Measurements from ENCODE around the gene LGR6.

The LGR6 gene

DNA sequence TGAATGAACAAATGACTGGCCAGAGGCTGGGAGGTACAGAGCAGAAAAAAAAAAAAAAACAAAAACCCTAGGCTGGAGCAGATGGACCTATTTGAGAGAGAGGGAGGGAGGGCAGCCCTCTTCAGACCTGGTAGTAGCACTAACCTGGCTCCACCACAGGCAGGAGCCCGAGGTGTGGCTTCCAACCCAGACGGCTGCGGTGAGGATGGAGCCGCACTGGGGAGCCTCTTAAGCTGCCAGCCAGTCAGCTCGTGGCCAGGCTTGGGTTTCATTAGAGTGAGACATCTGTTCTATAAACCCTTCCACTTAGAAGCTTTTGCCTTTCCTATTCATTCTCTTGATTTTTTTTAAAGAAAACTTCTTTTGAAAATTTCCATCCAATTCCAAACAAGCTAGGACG is 16.8 kb downstream of the LGR6 start:
- Mint-ChIP-seq H3K9me3 (no peaks in the 10 kb centered on the region), H3K36me3 (ENCODE audit: low read depth) (no peaks in the 10 kb centered on the region), H3K27ac (no peak overlapping the region), H3K4me3 (no peak overlapping the region), H3K27me3 (ENCODE audit: low read depth) (peaks cover 50% of the 10 kb centered on the region), H3K4me1 (ENCODE audit: low read depth) (peaks cover 5% of the 10 kb centered on the region)

DNA sequence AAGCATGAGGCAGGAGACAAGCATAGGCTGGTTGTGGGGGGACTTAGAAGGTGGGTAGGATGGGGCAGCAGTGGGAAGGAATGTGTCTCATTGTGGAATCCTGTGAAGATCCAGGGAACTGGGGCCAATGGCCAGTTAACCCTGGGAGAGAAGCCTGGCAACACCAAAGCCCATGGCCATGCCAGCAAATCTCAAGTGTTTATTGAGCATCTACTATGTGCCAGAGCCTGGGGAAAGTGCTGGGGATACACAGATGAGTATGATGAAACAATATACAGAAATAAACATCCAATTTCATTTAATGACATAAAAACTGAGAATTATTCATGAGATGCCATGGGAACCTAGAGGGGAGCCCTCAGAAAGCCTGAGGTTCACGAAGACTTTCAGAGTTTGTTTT is 17.4 kb downstream of the LGR6 start:
- Mint-ChIP-seq H3K9me3 (no peaks in the 10 kb centered on the region), H3K27ac (no peak overlapping the region), H3K4me1 (ENCODE audit: low read depth) (peaks cover 5% of the 10 kb centered on the region), H3K27me3 (ENCODE audit: low read depth) (peaks cover 56% of the 10 kb centered on the region), H3K4me3 (no peak overlapping the region), H3K36me3 (ENCODE audit: low read depth) (no peaks in the 10 kb centered on the region)

DNA sequence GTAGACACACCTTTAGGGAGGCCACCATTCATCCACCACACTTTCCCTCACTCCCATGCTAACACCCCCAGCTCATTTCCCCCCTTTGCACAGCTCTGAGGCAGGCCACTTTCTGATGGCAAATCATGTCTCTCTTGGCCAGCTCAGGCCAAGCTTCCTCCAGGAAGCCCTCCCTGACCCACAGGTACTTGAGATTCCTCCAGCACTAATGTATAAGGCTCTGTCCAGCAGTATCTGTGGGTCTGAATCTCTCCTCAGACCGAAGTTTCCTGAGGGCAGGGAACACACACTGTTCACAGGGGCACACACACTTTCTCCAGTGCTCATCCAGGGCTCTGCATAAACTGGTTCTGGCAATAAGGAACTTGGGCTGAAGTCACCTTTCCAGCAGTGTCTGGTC is 19.2 kb downstream of the LGR6 start:
- Mint-ChIP-seq H3K4me3 (no peak overlapping the region), H3K27ac (no peak overlapping the region), H3K9me3 (no peaks in the 10 kb centered on the region), H3K4me1 (ENCODE audit: low read depth) (peaks cover 5% of the 10 kb centered on the region), H3K36me3 (ENCODE audit: low read depth) (no peaks in the 10 kb centered on the region), H3K27me3 (ENCODE audit: low read depth) (peaks cover 72% of the 10 kb centered on the region)

DNA sequence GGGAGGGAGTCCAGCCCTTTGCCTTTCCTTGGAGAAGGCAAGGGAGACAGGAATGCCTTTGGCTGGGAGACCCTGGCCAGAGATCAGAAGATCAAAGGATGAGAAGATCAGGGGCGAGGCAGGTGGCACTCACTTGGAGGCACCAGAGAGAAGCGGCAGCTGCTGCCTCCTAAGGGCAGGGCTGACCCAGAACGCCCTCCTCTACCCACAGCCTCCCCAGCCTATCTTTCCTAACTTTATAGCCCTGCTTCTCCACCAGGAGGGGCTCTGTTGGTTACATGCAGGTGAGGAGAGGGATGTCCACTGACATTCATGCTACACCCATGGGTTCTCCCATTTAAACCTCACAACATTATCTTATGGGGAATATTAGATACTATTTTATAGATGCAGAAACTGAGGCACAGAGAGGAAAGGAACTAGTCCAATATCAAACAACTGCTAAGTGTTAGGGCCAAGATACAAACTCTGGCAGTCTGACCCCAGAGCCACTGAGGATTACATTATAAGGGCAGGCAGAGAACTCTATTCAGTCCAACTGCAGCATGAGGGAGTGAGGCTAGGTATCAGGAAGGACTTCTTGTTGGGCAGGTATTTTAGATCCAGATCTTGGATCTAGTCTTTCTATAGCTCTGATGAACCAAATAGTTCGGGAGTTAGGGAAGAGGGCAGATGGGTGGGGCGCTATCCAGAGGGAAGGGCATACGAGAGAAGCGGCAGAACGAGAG is 19.9 kb downstream of the LGR6 start:
- Mint-ChIP-seq H3K4me1 (ENCODE audit: low read depth) (peaks cover 5% of the 10 kb centered on the region), H3K27me3 (ENCODE audit: low read depth) (peaks cover 68% of the 10 kb centered on the region), H3K36me3 (ENCODE audit: low read depth) (no peaks in the 10 kb centered on the region), H3K4me3 (no peak overlapping the region), H3K27ac (no peak overlapping the region), H3K9me3 (no peaks in the 10 kb centered on the region)

DNA sequence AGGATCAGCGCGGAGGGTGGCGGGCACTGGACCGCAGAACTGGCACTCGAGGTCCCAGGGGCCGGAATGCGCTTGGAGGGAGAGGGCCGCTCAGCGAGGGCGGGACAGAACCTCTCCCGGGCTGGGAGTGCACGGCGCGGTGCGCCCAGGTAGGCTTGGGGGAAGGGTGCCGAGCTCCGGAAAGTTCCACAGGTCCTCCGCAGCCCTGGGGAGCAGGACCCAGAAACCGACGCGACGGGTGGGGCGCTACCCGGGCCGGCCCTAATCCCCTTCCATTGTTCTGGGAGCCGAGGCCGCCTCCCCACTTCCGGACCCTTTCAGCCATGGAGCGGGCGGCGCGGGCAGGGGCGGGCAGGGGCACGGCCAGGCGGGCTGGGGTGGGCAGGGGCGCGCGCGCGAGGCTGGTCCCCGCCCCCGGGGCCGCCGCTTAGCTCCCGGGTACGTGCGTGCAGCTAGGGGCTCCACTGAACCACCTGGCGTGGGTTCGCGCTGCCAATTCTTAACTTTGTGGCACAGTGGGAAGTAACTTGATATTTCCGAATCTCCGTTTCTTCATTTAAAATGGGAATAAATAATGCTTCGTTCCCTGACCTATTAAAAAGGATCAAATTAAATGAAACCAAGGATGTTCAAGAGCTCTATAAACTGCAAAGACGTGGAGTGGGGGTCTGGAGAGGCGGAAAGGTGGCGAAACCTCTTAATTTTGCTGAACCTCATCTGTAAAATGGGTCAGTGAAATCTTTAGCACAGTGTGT is 20.7 kb downstream of the LGR6 start:
- no peak overlapping the region for H3K4me3 Mint-ChIP-seq
- no peaks in the 10 kb centered on the region for H3K9me3 Mint-ChIP-seq
- peaks cover 5% of the 10 kb centered on the region for H3K4me1 Mint-ChIP-seq (ENCODE audit: low read depth)
- H3K27ac Mint-ChIP-seq: no peak overlapping the region
- peaks cover 75% of the 10 kb centered on the region for H3K27me3 Mint-ChIP-seq (ENCODE audit: low read depth)
- no peaks in the 10 kb centered on the region for H3K36me3 Mint-ChIP-seq (ENCODE audit: low read depth)

DNA sequence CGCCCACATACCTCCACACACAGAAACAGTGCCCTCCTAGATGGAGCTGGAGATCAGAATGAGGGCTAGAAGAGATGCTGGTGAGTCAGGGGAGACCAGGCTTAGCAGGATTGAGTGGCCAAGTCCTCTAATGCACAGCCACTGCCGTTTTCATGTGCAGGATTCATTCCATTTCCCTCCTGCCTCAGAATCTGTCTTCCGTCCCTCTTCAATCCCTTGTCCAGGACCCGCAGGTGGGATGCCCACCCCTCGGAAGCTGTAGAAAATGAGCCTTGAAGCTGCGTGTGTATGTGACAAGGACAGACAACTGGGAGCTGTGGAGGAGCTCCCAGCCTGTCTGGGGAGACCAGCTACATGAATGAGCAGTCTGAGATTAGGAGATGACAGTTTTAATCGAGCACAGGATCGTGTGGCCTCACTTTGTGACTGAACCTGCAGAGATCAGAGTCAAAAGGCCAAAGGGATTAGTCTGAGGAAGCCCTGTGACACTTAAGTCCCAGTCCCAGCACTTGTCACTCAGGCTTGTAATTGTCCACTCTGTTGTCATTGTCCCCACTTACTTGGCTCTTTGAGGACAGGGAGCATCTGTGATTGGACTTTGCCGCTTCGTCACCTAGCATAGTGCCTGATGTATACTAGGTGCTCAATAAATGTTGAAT is 22.0 kb downstream of the LGR6 start:
- Mint-ChIP-seq H3K4me1 (ENCODE audit: low read depth) (peaks cover 5% of the 10 kb centered on the region), H3K27ac (no peak overlapping the region), H3K9me3 (no peaks in the 10 kb centered on the region), H3K36me3 (ENCODE audit: low read depth) (no peaks in the 10 kb centered on the region), H3K27me3 (ENCODE audit: low read depth) (peaks cover 76% of the 10 kb centered on the region), H3K4me3 (no peak overlapping the region)

DNA sequence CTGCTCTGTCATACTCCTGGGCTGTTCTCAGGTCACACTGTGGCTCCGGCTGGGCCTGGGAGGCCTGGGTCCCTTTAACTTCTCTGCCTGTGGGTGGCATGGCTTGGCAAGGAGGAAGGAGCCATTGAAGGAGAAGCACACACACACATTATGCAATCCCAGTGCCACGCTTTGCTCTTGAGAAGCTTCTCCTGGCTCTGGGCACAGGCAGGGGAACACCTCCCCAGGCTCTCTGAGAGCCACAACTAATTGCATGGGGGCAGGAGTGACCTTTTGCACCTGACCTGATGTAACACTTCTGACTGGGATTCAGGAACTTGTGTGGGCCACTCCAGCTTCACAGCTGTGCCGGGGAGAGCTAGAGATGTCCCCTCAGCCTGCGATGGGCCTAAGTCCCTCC is 23.1 kb downstream of the LGR6 start:
- Mint-ChIP-seq H3K27ac (no peak overlapping the region), H3K9me3 (no peaks in the 10 kb centered on the region), H3K27me3 (ENCODE audit: low read depth) (peaks cover 78% of the 10 kb centered on the region), H3K4me3 (no peak overlapping the region), H3K4me1 (ENCODE audit: low read depth) (peaks cover 5% of the 10 kb centered on the region), H3K36me3 (ENCODE audit: low read depth) (no peaks in the 10 kb centered on the region)

DNA sequence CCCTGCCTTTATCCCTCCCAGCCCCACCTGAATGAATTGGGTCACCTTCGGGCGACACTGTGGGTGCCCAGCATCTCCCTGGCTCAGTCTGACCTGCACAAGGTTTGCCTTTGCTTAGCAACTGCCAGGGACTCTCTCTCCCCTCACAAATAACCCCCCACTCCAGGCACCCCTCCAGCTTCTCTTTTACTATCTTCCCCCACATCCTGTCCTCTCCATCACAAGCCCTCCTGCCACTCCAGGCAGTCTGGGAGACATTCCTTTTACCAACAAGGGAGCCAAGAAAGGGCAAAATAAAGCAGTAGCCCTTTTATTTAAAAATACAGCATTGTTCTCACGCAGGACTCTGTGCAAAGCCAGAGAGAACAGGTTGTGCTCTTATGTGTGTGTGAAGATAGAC is 23.9 kb downstream of the LGR6 start:
- no peaks in the 10 kb centered on the region for H3K36me3 Mint-ChIP-seq (ENCODE audit: low read depth)
- H3K9me3 Mint-ChIP-seq: no peaks in the 10 kb centered on the region
- H3K27ac Mint-ChIP-seq: no peak overlapping the region
- H3K27me3 Mint-ChIP-seq (ENCODE audit: low read depth): peaks cover 73% of the 10 kb centered on the region
- H3K4me1 Mint-ChIP-seq (ENCODE audit: low read depth): peaks cover 5% of the 10 kb centered on the region
- H3K4me3 Mint-ChIP-seq: no peak overlapping the region

DNA sequence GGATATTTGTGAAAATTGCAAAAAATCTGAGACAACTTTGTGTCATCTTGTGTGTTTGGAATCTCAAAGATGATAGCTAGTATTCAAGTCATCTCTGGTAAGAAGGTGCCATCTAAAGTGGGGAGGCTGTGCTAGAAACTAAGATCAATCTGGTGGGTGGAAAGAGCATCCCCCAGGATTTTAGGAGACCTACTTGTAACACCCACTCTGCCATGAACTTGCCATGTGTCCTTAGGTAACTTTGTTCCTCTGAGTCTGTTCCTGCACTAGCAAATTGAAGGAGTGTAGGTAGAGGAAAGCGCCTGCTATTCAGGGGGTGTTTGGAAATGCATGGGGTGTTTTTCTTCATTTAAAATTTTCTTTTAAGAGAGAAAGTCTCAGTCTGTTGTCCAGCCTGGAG is 24.4 kb downstream of the LGR6 start:
- H3K4me3 Mint-ChIP-seq: no peak overlapping the region
- H3K4me1 Mint-ChIP-seq (ENCODE audit: low read depth): peaks cover 5% of the 10 kb centered on the region
- peaks cover 68% of the 10 kb centered on the region for H3K27me3 Mint-ChIP-seq (ENCODE audit: low read depth)
- no peaks in the 10 kb centered on the region for H3K36me3 Mint-ChIP-seq (ENCODE audit: low read depth)
- H3K9me3 Mint-ChIP-seq: no peaks in the 10 kb centered on the region
- H3K27ac Mint-ChIP-seq: no peak overlapping the region

DNA sequence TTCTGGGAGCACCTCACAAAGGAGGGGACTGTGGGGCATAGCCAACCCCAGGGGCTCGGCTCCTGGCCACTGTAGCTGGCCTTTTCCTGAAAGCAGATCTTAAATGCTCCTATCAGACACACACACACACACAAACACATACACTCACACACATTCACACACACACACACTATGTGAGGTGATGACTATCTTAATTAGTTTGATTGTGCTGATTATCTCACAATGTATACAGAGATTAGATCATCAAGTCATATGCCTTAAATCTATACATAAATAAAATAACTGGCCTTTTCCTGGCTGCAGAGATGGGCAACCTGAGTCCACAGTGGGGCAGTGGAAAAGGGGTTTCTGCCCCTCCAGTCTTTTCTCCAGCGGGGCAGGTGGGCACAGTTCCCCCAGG is 27.1 kb downstream of the LGR6 start:
- Mint-ChIP-seq H3K36me3 (ENCODE audit: low read depth) (no peaks in the 10 kb centered on the region), H3K27ac (no peak overlapping the region), H3K4me3 (no peak overlapping the region), H3K9me3 (no peaks in the 10 kb centered on the region), H3K27me3 (ENCODE audit: low read depth) (peaks cover 47% of the 10 kb centered on the region), H3K4me1 (ENCODE audit: low read depth) (no peaks in the 10 kb centered on the region)

DNA sequence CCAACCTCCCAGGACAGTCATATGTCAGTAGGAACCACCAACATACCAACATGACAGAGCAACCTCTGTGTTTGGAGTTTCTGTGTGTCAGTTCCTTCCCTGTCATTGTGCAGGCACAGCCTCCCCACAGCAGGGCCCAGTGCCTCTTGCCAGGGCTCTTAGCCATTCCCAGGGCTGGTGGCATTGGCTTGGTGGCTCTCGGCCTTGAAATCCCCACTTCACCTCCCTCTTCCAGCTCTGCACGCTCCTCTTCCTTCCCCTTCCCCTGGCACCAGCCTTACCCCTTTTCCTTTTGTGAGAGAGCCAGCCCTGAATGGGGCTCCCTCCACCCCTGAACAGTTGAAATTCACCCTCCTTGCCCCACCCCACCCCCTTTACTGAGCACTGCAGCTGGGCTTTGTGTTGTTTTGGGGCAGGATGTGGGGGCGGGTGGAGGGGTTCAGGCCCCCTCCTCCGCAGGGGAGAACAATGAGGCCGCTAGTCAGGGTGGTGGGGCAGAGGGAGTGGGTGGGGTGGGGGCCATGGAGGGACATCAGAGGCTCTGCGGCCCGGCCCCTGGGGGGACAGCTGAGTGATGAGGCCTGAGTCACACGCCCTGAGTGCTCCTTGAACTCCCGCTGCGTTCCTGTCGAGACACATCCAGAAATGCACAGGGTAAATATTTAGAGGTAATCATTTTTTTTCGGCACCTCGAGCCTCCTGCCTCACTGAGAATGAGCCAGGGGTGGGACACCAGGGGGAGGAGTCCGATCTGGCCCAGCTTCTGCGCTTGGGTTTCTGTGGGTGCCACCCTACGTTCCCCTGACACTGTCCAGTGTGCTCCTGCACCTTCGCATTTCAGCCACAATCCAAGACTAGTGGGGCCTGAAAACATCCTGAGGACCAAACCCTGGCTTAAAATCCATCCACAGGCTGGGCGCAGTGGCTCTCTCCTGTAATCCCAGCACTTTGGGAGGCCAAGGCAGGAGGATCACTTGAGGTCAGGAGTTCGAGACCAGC is 28.6 kb downstream of the LGR6 start:
- H3K4me1 Mint-ChIP-seq (ENCODE audit: low read depth): peaks cover 1% of the 10 kb centered on the region
- H3K27me3 Mint-ChIP-seq (ENCODE audit: low read depth): peaks cover 34% of the 10 kb centered on the region
- no peaks in the 10 kb centered on the region for H3K9me3 Mint-ChIP-seq
- no peaks in the 10 kb centered on the region for H3K36me3 Mint-ChIP-seq (ENCODE audit: low read depth)
- no peak overlapping the region for H3K27ac Mint-ChIP-seq
- no peak overlapping the region for H3K4me3 Mint-ChIP-seq

DNA sequence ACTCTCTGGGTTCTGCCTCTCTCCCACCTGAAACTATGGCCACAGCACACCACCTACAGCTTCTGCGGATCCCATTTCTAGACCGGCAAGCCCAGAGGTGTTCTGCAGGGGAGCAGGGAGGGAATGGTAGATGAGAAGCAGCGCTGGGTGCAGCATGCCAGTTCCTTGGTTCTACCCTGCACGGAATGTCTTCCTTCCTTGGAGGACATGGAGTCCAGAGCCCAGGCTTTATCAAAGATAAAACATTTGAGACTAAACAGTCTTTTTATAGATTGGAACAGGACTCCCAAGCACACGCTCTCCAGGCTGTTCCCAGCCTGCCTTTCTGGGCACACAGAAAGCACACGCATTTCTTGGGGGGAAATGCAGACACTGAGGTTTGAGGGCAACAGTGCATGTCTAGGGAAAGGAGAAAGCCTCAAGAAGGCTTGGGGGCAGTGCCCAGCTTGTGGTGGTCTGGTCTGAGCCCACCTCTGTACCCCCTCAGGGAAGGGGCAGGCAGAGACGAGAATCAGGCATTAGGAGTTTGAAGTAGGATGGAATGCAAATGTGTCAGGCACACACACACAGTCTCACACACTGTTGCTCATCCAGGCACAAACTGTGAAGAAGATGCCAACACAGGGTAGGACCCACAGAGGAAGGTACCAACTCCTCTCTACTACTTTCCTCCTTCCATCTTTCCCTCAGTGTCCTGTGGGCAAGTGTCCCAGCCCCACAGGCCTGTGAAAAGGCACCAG is 29.7 kb downstream of the LGR6 start:
- Mint-ChIP-seq H3K27me3 (ENCODE audit: low read depth) (peaks cover 34% of the 10 kb centered on the region), H3K27ac (no peak overlapping the region), H3K4me1 (ENCODE audit: low read depth) (peaks cover 12% of the 10 kb centered on the region), H3K36me3 (ENCODE audit: low read depth) (no peaks in the 10 kb centered on the region), H3K4me3 (no peak overlapping the region), H3K9me3 (no peaks in the 10 kb centered on the region)

DNA sequence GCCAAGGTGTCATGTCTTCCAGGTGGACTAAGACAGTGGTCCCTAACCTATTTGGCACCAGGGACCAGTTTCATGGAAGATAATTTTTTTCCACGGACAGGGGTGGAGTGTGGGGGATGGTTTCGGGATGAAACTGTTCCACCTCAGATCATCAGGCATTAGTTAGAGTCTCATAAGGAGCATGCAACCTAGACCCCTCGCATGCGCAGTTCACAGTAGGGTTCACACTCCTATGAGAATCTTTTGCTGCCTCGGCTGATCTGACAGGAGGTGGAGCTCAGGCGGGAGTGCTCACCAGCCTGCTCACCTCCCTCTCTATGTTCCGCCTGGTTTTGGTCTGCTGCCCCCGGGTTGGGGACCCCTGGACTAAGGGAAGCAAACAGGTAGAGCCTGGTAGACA is 30.9 kb downstream of the LGR6 start:
- no peaks in the 10 kb centered on the region for H3K36me3 Mint-ChIP-seq (ENCODE audit: low read depth)
- H3K9me3 Mint-ChIP-seq: no peaks in the 10 kb centered on the region
- peaks cover 27% of the 10 kb centered on the region for H3K27me3 Mint-ChIP-seq (ENCODE audit: low read depth)
- no peak overlapping the region for H3K4me3 Mint-ChIP-seq
- no peak overlapping the region for H3K27ac Mint-ChIP-seq
- peaks cover 18% of the 10 kb centered on the region for H3K4me1 Mint-ChIP-seq (ENCODE audit: low read depth)

Measured in T-helper 1 cell treated with Interleukin-12 subunit alpha and Interleukin-12 subunit beta and Interleukin-4 antibody, amounts not matched to agents 30 μg/mL and 1 μg/mL, for 36 hours (primary cell).